Sigmoid colon (tissue), 4 donors: ENCODE results near the gene ASPG.

Experiments
- CTCF ChIP-seq, 4 experiments: fragments of 450-650 bp in 3 of 4; fragments of 200-600 bp in 1 of 4; IDR thresholded peaks; one replicate each; pipeline ENCODE4 v1.5.1; 2016 to 2019; ENCODE audit warnings: antibody characterized with exemption in 4 of 4, mild to moderate bottlenecking in 3 of 4, moderate library complexity in 2 of 4
- EP300 ChIP-seq, 4 donors: sonication (generic); formaldehyde crosslinking; IDR thresholded peaks; one replicate each; pipeline ENCODE4 v1.6.1; 2017; ENCODE audit warnings: antibody characterized with exemption in 4 of 4
- POLR2AphosphoS5 ChIP-seq, 4 donors: sonication (generic); formaldehyde crosslinking; IDR thresholded peaks; one replicate each; pipeline ENCODE4 v1.6.1; 2017; ENCODE audit warnings: antibody characterized with exemption in 4 of 4

DNA sequence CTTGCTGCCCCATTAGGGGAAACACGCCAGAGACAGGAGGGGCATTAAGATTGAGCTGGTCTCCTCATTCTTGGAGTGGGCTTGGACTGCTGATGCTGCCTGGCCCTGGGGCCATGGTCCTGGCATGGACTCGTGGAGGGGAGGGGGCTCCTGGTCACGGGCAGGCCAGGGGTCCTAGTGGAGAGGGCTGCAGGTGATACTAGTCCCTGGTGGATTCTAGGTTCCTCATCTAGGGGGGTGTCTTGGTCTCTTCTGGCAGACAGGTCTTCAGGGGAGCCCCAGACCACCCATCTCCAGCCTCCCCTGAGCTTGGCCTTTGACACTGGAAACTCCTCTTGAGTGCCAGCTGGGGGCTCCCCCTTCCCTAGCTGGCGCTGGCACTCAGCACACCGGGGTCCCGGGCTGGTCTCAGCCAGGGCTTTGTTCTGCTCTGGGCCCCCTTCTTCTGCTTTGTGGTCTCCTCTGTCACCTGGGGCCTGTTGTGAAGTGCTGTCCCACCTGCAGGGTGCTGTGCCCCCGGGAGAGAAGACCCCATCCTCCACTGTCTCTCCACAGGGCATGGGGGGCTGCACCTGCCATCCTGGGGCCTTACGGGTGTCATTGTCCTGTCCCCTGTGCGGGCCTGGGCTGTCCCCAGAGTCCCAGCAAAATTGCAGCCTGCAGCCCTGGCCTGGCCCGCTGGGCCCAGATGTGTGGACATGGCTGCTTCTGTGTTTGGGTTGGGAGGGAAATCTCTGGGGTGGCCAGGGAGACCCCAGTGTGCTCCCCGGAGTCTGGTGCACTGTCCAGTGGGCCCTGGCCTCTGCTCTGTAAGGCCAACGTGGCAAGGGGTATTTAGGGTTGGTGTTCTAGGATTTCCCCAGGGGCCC lies 55.2 kb downstream of the ASPG start:
- TF ChIP-seq CTCF (IDR thresholded peaks at IDR 0.05) (no peak), POLR2AphosphoS5 (IDR thresholded peaks at IDR 0.05) (no peak), EP300 (IDR thresholded peaks at IDR 0.05) (no peak)
